ENCODE measurements around the gene STAT6. TPM values are rescaled to one million over a fixed set of nuclear protein-coding genes. Genes with fewer than 3 reads are reported as not detected.
"Not testable (repeated sequence)": the region's sequence is repeated elsewhere in the genome, so short reads cannot be mapped to it uniquely, and the experiment has no call there.

Gene STAT6
- total RNA-seq, 1 donor from 2014 or later = 164 TPM

DNA sequence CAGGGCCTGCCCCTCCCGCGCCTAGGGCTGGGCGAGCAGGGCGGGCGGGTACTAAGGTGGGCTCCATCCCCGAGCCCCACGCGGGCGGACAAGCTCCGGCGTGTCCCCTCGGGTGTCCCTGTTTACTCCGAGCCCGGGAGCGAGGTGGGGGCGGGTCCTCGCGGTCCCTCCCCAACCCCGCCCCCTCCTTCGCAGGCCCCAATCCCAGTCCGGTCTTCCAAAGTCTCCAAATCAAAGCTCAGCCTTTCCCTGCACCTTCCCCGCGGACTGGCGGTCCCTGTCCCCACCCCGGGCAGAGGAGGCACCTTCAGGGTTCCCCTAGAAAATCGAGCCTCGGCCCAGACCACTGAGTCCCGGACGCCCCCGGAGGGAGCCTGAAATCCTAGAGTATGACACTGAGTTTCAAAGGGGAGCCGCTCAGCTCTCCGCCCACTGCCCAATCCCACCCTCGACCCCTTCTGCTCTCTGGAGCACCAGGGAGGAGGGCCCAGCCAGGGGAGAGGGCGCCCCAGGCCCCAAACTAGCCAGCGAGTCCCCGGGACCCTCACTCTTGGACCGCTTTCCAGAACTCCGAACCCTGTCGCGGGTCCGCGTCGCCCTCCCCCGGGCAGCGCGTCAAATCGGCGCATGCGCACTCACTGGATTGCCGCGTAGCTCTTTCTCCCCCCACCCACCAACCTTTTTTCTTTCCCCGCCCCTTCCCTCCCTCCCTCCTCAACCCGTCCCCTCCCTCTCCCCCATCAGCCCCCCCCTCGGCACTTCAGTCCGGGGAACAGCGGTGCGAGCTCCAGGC lies 16.8 kb upstream of the STAT6 start, which contains the start of gene LRP1:
Gene LRP1 (plus strand): TSS at position 758 of the 793 bp plus-strand sequence. CDS start 482 bp downstream, outside the sequence.
- DNase-seq (ENCODE audit: low spot score) = peak; percentile 95

DNA sequence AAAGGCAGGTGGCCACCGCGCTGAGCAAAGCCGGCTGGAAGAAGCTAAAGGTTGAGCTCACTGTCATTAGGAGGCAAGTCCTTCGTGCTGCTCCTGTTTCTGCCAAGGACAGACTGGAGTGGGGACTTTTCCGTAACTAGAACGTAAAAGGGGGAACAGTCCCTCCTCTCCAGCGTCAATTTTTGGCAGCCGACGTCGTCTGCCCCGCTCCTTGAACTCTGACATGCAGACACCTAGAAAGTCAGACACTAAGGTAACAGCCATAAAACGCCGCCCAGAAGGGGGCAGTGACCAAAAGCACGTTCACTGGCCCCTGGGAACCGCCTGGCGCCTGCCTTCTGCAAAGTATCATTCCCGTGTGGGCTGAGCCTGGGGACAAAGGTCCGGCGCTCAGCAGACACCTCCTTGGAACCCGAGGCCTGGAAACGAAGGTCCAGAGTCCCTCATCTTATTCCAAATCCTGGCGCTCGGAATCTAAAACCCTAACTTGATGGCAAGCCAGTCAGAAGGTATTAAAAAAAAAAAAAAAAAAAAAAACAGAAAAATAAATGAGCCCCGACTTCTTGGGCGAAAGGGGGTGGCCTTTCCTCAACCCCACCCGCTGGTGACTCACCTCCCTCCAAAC lies 16.1 kb upstream of the STAT6 start:
- no peak for DNase-seq (ENCODE audit: low spot score)

DNA sequence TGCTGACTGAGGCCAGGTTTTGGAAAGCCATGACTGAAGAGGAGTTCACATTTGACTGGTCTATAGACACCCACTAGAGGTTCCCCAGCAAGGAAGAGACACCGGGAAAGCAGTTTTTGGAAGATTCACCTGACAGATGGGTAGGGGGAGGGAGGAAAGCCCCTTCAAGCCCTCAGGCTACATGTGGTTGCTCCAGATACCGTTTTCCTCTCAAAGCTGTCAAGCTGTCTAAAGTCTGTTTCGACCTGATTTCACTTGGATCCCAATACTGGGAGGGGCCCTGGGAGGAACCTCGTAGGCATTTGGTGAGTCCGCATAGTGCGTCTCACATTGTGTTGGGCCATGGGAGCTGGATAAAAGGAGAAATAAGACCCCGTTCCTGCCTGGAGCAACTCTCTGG lies 15.4 kb upstream of the STAT6 start:
- no peak for DNase-seq (ENCODE audit: low spot score)

DNA sequence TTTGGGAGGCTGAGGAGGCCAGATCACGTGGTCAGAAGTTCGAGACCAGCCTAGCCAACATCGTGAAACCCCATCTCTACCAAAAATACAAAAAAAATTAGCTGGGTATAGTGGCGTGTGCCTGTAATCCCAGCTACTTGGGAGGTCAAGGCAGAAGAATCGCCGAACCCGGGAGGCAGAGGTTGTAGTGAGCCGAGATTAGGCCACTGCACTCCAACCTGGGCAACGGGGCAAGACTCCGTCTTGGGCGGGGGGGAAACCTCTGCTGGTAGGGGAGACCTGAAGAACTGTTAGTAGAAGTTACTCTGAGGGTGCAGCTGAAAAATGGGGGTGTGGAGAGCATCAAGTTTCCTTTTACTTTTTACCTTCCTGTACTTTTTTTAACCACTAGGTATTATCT lies 14.9 kb upstream of the STAT6 start:
- DNase-seq (ENCODE audit: low spot score) = no peak

DNA sequence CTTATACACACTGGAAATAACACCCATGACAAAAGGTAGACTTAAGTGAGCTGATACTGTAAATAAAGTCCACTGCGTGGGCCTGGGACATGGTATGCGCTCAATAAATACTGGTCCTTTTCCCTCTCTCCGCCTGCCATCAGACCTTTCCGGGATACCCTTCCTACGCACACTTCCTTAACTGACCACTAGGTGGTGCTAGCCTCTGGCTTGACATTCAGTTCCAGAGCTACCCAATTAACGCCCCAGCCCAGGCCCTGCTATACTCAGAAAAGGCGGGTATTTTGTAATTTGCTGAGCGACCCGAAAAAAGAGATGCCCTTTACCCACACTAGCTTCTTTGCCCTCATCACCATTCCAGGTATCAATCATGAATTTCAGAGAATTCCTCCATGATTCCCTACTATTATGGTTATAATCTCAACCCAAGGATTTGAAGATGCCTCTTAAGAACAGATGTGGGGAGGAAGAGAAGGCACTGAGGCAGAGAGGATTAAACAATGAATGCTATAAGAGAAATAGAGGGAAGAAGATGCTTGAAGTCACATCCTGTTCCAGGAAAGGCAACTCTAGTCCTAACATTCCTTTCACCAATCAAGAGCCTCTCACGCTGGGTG lies 13.2 kb upstream of the STAT6 start:
- no peak for DNase-seq (ENCODE audit: low spot score)

DNA sequence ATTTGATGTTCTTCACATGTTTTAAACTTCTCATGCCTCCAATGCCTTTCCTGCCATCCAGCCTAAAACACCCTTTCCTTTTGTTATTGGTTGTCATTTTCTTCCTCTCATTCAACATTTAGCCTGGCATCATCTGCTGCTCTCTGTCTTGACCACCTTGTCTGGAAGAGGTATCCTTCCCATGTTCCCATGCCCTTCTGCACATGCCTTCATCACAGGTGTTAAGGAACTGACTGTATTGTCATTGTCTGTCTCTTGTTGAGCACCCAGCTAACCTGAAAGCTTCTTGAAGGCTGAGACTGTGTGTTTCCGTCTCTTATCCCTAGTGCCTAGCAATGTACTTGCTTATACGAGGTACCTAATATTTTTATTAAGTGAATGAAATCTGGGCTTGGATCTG lies 12.7 kb upstream of the STAT6 start:
- DNase-seq (ENCODE audit: low spot score) = no peak

DNA sequence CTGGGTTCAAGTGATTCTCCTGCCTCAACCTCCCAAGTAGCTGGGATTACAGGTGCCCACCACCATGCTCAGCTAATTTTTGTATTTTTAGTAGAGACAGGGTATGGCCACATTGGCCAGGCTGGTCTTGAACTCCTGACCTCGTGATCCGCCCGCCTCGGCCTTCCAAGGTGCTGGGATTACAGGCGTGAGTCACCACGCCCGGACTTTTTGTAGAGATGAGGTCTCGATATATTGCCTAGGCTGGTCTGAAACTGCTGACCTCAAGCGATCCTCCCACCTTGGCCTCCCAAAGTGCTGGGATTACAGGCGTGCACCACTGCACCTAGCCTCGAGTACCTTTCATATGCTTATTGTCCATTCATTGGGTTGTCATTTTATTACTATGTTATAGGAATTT lies 9.6 kb upstream of the STAT6 start:
- not testable (repeated sequence) for DNase-seq (ENCODE audit: low spot score)

DNA sequence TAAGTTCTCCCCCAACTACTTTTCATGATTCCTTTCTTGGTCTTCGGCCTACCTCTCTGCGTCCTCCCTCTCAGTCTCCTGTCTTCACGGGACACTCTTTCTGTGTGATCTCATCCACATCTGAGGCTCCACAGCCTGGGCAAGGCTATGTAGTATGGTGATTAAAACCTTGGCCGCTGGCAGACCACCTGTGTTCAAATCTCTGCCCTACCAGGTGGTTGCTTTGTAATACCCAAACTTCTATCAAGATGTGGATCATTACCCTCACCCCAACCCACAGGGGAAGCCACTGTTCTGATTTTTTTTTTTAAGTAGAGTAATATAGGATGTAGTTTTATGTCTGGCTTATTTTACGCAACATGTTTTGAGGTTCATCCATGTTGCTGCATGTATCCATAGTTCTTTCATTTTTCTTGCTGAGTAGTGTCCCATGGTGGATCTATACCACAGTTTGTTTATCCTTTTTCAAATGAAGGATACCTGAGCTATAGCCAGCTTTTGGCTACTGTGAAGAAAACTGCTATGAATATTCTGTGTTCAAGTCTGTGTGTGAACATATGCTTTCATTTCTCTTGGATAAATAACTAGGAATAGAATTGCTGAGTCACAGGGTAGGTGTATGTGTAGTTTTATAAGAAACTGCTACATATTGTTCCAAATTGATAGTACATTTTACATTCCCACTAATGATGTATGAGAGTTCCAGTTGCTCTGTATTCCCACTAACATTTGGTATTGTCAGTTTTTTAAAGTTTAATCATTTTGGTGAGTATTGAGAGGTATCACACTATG lies 8.3 kb upstream of the STAT6 start:
- DNase-seq (ENCODE audit: low spot score) = no peak

DNA sequence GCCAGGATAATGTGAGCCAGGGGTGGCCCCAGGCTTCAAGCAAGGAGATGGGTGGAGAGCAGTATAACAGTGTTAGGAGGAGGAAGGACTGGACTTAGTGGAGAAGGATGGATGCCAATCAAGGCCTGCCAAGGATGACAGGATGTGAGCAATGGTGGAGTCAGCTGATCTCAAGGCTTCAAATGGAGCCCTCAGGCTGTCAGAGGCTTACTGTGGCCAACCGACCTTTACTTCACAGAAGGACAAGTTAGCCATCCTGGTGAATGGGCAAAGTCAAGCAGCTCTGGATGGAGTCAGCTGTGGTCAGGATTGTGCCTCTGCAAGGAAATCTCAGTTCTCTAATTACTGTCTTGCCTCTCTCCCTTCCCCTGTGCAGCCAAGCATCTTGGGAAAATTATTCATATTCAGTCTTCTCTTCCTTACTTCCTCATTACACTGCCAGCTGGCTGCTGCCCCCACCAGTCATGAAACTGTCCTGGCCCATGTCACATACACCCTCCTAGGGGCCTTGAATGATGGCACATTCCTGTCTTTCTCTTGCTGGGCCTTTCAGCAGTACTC lies 7.6 kb upstream of the STAT6 start:
- no peak for DNase-seq (ENCODE audit: low spot score)

DNA sequence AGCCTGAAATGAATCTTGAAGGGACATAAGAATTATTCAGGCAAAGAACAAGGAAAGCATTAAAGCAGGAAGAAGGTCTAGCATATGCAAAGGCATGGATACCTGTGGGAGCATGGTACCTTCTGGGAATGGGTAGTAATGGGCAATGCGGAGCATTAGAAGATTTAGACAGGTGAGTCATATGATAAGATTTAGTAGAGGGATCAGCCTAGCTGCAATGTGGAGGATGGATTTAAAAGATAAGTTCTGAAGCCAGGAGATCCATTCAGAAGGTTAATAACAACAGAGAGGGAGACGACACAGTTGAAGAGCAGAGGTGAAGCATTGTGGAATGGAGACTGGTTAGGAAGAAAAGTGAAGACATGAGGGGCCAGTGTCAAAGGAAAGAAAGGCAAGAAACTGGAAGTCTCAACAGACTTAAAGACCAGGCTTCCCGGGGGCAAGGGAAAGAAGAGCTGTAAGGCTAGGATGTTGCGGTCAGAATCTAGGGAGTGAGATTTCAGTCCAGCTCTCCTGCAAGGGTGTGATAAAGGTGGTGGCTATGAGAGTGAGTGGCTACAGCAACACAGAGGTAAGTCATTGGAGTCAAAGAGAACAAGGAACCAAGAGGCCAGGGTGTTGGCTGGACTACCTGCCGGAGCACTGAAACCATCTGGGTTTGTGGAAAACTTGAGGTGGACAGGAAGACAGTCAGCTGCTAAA lies 5.6 kb upstream of the STAT6 start:
- DNase-seq (ENCODE audit: low spot score) = no peak

DNA sequence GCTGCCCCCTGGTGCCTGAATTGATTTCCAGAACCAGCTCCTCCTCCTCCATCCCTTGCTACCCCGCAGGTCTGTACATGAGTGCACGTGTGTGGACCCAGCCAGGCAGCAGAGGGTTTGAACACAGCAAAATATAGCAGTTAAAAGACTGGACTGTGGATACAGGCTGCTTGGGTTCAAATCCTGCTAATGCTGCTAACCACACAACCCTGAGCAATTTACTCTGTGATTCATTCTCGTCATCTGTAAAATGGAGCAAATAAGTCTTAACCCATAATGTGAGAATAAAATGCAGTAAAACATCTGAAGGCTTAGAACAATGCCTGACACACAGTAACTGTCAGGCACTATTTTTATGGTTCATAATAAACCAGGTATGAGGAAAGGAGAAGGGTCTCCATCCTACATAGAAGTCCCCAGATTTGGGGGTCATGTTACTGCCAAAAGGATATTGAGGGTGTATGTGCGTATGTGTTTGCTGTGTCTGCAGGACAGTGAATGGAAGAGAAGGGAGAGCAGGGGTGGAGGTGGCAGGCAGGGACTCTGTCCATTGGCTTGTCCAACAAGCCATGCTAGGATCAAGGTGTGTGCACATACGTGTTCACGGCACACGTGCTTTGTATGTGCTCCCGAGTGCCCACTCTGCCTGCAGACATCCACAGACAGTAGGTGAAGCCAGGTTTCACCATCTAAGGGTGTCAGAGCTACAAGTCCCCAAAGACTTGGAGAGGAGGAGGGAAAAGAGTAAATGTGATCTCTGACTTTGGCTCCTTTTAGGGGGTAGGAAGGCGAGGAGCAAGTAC lies 1.5 kb upstream of the STAT6 start:
- DNase-seq (ENCODE audit: low spot score) = no peak

DNA sequence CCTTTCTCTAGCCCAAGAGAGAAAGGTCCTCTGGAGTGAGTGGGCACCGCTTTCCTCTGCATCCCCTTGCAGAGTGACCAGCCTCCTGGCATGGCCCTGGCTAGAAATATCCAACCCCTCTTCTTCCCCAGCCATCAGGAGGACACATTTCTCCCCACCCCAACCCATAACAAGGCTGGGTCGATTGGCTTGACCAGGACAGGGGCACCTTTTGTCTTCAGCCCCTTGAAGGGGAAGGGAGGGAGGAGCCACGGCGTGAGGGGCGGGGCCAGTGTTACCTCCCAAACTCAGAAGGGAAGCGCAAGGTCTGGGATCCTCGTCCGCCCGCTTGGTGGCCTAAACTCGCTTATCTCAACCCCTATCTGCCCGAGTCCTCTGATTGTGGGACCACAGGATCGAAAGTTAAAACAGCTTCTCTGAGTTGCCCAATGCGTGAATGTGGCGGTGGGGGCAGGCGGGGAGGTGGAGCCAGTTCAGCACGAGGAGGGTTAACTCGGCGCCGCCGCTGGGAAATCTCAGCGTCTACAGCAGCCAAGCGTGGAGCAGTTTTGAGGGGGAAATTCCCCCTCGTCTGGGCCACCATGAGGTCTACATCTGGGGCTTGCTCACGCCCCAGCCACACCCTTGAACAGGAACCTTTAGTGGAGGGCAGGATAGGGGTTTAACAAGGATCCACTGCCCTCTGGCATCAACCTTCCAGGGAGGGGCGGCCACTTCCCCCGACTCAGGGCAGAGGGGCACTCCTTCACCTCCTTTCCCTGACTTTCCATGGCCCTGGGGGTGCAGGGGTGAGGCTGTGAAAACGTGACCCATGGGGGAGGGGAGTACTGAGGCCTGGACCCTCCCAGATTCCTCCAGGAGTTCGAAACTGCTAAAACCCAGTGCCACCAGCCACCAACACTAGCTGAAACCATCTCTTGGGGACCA lies 795 bp downstream of the STAT6 start:
- DNase-seq (ENCODE audit: low spot score) = no peak

DNA sequence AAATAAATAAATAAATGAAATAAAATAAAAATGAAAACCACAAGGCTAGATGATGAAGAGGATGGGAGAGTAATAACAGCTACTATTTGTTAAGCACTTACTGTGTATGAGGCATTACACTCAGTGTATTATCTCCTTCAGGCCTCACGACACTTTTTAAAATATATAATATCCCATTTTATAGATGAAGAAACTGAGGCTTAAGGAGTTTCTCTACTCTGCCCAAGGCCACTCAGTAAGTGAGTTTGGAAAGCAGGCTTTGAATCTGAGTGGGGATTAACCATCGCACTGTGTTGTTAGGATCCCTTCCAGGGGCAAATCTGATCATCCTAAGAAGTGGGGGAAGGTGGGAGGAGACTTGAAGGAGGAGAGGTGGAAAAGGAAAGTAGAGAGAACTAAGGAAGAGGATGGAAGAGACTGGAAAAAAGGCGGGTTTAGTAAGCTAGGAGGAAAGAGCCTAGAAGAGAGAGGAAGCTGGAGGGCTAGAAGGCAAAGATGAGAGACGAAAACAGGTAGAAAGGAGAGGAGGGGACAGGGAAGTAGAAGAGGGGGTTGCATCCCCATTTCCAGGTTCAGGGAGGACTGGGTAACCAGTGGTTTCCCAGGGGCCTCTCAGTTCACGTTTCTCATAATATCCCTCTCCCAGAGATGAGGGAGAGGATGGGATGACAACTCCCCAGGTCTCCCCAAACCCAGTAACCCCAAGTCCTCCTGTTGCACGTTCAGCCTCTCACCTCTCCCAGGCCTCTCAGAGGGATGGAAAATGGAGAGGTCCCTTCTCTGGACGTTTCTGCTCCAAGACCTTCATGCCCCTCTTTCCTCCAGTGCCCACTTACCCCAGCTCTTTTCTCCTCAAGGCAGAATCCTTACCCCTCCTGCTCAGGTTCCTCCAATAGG lies 1.7 kb downstream of the STAT6 start:
- DNase-seq (ENCODE audit: low spot score) = no peak

DNA sequence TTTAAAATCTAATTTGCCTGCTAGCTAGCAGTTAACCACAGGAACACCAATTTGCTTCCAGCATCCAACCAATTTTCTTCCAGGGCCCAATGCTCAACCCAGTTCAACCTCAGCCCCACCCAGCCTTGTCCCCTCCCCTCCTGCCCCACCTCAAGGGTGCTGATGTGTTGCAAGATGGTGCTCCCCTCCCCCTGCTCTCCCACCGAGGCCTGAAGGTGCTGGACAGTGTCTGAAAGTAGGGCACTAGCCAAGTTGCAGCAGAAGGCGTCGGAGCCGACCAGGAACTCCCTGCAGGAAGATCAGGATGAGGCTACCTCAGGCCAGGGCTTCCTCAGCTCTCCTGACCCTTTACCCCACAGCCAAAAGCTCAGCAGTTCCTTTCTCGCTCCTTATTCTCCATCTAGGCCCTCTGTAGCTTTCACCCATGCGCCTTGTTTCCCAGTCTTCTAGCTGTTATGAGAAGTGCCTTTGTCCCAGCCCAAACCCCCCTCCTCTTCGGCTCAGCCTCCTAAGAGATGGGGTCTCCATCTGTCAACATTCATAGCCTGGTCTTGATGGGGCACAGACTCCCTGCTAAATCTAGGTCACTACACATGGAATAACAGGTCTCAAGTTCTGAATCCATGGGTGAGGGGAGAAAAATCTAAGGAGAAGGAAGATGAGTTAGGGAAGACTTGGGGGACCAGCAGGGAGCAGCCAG lies 3.6 kb downstream of the STAT6 start:
- no peak for DNase-seq (ENCODE audit: low spot score)

DNA sequence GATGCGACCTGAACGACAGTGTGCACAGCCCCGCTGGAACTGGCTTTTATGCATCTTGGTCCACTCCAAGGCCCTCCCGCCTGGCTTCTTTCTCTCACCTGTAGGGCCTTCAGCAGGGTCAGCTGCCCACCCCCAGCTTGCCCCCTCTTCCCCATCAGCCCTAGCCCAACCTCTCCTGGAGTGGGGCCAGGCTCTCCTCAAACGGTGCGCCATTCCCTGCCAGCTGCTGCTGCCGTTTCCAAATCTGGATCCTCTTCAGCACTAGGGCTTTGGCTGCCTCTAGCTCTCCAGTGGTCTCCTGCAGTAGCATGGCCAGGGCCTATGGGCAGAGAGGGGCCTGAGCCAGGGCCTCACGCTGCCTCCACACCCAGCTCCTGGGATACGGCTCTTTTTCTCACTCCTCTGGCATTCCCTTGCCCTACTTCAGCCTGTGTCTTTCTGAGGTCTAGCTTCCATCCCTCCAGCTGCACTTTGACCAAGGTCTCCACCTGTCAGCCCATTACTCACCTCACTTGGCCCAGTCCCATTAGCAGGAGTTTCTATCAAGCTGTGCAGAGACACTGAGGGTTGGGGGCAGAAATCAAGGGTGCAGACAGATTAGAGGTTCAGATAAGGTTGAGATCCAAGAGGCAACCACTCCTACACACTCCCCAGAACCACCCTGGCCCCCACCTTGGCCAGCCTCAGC lies 5.0 kb downstream of the STAT6 start:
- DNase-seq (ENCODE audit: low spot score) = no peak

DNA sequence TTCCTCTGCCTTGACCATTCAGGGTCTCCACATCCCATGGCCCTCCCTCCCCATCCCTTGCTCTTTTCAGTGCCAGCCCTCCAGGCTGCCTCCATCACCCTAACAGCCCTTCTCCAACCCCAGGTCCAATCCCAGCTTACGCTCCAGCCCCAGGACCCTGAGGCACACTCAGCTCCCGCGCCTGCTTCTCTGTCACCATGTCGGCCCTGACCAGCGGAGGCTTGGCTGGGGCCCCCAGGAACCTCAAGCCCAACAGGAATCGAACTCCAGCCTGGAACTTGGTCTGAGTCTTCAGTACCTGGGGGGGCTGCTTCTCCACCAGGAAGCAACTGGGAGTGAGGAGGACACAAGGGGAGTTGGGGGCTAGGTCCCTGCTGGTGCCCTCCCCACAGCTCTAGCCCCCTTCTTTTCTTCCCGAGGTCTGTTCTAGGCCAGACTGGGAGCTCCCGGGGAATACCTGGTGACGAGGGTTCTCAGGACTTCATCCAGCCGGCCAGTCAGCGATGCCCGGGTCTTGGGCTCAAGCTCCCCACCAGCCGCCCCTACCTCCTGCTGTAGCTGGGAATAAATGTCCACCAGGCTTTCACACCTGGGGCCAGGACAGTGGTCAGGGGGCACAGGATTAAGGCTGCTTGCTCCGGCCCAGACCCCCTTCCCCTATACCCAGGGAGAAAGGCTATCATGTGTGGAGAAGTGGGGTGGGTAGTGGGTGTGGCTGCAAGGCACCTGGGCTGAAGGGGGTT lies 6.0 kb downstream of the STAT6 start:
- no peak for DNase-seq (ENCODE audit: low spot score)
